MM.1S (cell line): ENCODE results near the gene POLR1D.

Experiments
- EZH2 ChIP-seq: fragments of 300-600 bp; sonication (generic); optimal IDR thresholded peaks from 2 replicates; pipeline ENCODE3; 2017; ENCODE audit warnings: low read depth, mild to moderate bottlenecking, antibody characterized with exemption, low read length, mixed read lengths
- TF ChIP-seq, protein P1 (sequence below): fragments of 300-600 bp; sonication (generic); IDR thresholded peaks from 2 replicates; pipeline ENCODE4 v1.5.1; 2016; ENCODE audit warnings: antibody characterized with exemption, low read length, mixed read lengths

DNA sequence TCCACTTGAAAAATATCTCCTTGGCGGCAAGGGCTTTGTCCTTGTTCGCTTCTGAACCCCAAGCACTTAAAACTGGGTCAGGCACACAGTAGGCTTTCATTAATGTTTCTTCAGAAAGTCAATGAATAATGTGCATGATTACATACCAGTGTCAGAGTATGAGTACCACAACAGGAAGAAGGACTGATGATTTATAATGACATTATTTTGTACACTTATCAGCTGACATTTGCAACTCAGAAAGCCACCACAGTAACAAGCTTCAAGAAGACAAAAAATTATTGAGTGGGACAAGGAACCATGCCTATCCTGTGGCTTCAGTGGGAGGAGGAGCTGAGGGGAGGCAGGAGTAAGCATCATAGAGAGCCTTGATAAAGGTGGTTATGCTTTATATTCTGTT, 10.0 kb downstream of the POLR1D start:
- no peak for TF ChIP-seq EZH2
- TF ChIP-seq, protein P1, sequence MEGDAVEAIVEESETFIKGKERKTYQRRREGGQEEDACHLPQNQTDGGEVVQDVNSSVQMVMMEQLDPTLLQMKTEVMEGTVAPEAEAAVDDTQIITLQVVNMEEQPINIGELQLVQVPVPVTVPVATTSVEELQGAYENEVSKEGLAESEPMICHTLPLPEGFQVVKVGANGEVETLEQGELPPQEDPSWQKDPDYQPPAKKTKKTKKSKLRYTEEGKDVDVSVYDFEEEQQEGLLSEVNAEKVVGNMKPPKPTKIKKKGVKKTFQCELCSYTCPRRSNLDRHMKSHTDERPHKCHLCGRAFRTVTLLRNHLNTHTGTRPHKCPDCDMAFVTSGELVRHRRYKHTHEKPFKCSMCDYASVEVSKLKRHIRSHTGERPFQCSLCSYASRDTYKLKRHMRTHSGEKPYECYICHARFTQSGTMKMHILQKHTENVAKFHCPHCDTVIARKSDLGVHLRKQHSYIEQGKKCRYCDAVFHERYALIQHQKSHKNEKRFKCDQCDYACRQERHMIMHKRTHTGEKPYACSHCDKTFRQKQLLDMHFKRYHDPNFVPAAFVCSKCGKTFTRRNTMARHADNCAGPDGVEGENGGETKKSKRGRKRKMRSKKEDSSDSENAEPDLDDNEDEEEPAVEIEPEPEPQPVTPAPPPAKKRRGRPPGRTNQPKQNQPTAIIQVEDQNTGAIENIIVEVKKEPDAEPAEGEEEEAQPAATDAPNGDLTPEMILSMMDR: no peak
